BE2C (cell line): ENCODE data around the gene ATP10A.

Experiments used
- DNase-seq: peaks from one replicate; pipeline ENCODE4 v3.0.0-alpha.2; 2020
- H3K27me3 ChIP-seq: fragments of 250-450 bp; sonication (Bioruptor Pico); 2 replicates; pipeline ENCODE4 v1.5.1; 2020; ENCODE audit warnings: mild to moderate bottlenecking
- H3K36me3 ChIP-seq: fragments of 250-450 bp; sonication (Bioruptor Pico); 2 replicates; pipeline ENCODE4 v1.5.1; 2020; ENCODE audit warnings: mild to moderate bottlenecking
- H3K4me1 ChIP-seq: fragments of 250-450 bp; sonication (Bioruptor Pico); 2 replicates; pipeline ENCODE4 v1.5.1; 2020
- H3K4me3 ChIP-seq: 2 replicates; pipeline ENCODE4 v1.5.1; 2011; ENCODE audit warnings: low read depth, low read length
- H3K9me3 ChIP-seq: fragments of 250-450 bp; sonication (Bioruptor Pico); 2 replicates; pipeline ENCODE4 v1.5.1; 2020
- TF ChIP-seq, protein P1 (sequence below): IDR thresholded peaks from 2 replicates; pipeline ENCODE4 v1.5.1; 2012; ENCODE audit warnings: mild to moderate bottlenecking, low read depth, low read length

The ATP10A gene

DNA sequence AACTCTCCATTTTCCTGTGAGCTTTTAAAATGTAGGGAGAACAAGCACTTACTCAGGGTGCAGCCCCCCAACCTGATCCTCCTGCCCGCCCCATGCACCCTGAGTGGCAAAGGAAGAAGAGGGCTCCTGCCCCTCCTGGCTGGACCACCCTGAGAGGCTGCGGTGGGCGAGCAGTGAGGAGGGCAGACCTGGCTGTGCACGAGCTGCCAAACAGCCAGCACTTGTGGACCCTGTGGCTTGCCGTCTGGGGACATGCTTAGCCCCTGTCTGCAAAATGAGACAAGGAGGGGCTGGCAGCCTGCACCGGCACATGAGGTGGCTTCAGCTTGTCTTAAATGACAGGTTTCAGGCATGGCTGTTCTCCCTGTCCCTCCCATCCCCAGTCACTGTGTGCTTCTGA, 18.6 kb downstream of the ATP10A start:
- Histone ChIP-seq H3K4me1 (no peaks in the 10 kb centered on the region), H3K36me3 (no peaks in the 10 kb centered on the region), H3K27me3 (no peaks in the 10 kb centered on the region), H3K4me3 (no peak overlapping the region), H3K9me3 (no peaks in the 10 kb centered on the region; the same call in 1 of the 2 replicates)
- TF ChIP-seq, protein P1, sequence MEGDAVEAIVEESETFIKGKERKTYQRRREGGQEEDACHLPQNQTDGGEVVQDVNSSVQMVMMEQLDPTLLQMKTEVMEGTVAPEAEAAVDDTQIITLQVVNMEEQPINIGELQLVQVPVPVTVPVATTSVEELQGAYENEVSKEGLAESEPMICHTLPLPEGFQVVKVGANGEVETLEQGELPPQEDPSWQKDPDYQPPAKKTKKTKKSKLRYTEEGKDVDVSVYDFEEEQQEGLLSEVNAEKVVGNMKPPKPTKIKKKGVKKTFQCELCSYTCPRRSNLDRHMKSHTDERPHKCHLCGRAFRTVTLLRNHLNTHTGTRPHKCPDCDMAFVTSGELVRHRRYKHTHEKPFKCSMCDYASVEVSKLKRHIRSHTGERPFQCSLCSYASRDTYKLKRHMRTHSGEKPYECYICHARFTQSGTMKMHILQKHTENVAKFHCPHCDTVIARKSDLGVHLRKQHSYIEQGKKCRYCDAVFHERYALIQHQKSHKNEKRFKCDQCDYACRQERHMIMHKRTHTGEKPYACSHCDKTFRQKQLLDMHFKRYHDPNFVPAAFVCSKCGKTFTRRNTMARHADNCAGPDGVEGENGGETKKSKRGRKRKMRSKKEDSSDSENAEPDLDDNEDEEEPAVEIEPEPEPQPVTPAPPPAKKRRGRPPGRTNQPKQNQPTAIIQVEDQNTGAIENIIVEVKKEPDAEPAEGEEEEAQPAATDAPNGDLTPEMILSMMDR: no peak
- no peak for DNase-seq

DNA sequence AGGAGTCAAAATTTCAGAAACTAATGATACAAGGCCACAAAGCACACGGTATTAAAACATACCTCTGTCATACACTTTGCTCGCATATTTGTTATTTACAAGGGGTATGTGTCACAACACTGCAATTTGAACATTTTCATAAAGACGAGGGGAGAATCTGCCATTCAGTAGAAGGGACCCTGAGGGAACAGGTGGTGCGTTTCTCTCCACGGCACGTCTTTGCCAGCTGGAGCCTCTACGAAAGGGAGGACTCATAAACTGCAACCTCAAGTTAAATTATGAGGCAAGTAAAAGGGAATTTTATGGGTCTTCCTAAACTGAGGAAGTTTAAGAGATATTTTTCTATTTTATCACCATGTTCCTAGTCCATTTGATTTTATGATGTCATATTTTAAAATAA, 19.1 kb downstream of the ATP10A start:
- H3K4me3 ChIP-seq: no peak overlapping the region
- H3K9me3 ChIP-seq: no peaks in the 10 kb centered on the region; the same call in 1 of the 2 replicates
- H3K27me3 ChIP-seq: no peaks in the 10 kb centered on the region
- H3K36me3 ChIP-seq: no peaks in the 10 kb centered on the region
- H3K4me1 ChIP-seq: no peaks in the 10 kb centered on the region
- DNase-seq: no peak
- TF ChIP-seq, protein P1: no peak

DNA sequence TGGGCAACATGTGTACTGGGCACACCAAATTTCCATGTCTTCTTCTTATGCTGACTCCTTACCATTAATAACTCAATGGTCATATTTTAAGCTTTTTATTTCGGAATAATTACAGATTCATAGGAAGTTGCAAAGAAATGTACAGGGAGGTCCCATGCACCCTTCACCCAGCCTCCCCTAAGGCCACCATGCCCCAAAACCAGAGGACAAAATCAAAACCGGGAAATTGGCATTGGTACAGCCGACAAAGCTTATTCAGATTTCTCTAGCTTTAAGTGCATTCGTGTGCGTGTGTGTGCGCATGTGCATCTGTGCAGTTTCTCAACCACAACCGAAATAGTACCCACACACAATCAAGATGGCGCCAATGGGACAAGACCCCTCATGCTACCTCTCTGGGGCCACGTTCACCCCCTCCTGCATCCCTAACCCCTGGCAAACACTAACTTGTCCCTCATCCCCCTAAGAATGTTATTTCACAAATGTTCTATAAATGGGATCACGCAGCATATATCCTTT, 23.4 kb downstream of the ATP10A start:
- DNase-seq: no peak
- Histone ChIP-seq H3K27me3 (no peaks in the 10 kb centered on the region), H3K9me3 (no peaks in the 10 kb centered on the region), H3K36me3 (no peaks in the 10 kb centered on the region), H3K4me3 (no peak overlapping the region), H3K4me1 (no peaks in the 10 kb centered on the region)
- TF ChIP-seq, protein P1: no peak

DNA sequence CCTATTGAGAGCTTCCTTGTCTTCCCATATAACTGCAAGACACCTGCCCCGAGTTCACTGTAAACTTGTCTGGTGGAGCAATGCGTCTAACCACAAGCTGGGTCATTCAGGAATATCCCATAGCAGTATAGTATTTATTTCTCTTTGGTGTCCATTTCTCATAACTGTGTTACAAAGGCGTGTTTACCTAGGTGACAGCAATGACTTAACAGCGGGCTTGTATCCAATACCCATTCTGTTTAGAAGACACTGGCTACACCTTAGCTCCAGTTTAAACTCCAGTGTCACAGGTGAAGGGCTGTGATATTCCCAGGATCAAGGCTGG, 24.3 kb downstream of the ATP10A start:
- Histone ChIP-seq H3K4me3 (no peak overlapping the region), H3K4me1 (no peaks in the 10 kb centered on the region), H3K27me3 (no peaks in the 10 kb centered on the region), H3K36me3 (no peaks in the 10 kb centered on the region), H3K9me3 (no peaks in the 10 kb centered on the region)
- no peak for DNase-seq
- TF ChIP-seq, protein P1: no peak

DNA sequence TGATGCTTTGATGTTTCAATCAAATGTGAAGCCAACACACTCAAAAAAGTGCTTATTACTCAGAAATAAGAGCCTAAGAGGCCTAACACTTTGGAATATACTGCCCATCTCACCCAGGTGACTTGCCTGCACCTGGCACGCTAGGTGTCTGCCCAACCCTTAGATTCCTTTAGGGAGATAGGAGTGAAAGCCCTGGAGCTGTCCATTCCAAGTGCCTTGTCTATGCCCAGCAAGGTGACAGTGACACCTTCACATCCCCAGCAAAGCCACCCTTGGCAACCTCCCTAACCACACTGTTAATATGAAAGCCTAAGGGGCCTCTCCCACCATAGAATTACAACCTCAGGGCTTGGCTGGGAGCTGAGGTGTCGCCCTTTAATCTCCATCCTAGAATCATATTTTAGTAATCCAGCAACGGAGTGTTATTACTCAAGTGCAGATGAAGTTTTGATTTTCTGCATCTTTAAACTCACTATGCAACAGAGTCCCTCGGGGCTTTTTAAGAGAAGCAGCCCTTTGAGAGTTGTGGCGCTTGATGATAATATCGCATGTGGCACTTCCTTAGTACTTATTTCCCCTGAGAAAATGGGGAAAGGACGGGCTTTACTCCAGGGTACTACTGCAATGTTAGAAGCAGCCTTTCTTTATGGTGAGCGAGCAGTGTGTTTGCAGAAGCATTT, 24.8 kb downstream of the ATP10A start:
- no peaks in the 10 kb centered on the region for H3K27me3 ChIP-seq
- no peak for DNase-seq
- no peak overlapping the region for H3K4me3 ChIP-seq
- H3K36me3 ChIP-seq: no peaks in the 10 kb centered on the region
- TF ChIP-seq, protein P1: no peak
- H3K9me3 ChIP-seq: no peaks in the 10 kb centered on the region
- no peaks in the 10 kb centered on the region for H3K4me1 ChIP-seq

DNA sequence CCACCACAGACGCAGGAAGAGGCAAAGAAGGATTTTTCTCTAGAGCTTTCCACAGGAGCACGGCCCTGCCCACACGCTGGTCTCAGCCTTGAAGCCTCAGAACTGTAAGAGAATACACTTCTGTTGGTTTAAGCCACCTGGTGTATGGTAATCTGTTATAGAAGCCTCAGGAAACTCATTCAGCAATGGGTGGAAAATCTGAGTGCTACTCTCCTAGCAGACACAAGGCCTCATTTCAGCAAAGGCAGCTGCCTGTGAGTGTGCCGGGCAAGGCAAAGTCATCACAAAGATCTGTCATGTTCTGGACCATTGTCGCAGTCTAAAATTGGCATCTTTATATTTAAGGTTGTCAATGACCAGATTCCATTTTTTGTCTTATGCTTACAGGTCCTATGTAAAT, 31.0 kb downstream of the ATP10A start:
- Histone ChIP-seq H3K4me3 (no peak overlapping the region), H3K4me1 (no peaks in the 10 kb centered on the region), H3K36me3 (no peaks in the 10 kb centered on the region), H3K27me3 (no peaks in the 10 kb centered on the region), H3K9me3 (no peaks in the 10 kb centered on the region)
- TF ChIP-seq, protein P1: no peak
- no peak for DNase-seq
